ENCODE results near the gene KIAA0753.

DNA sequence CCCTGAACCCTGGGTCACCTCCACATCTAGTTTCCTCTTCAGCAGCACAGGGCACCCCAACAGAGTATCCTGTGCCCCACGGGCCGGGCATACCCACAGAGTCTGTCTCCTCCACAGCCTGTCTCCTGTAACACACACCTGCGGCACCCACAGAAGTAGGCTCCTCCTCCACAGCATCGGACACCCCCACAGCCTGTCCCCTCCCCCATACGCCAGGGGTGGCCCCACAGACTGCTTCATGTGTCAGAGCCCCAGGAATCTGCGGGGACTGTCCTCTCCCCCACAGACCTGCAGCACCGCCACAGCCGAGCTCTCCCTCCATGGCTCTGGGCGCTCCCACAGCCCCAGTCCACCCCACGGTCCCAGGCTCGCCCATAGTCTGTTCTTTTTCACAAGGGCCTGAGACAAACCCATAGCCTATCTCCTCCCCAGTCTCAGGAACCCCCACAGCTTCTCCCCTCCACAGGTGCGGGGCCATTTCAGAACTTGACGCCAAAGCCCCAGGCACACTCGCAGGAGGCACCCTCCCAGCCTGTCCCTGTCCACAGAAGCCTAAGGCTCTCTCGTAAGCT, 1.4 kb downstream of the KIAA0753 start:
- TF ChIP-seq CTCF (IDR thresholded peaks at IDR 0.05; ENCODE audit: low read length) = no peak
- TF ChIP-seq EZH2phosphoT487 (IDR thresholded peaks at IDR 0.05; ENCODE audit: low read length) = no peak

Measured in MM.1S (cell line).